ENCODE data around the gene EWSR1. TPM values are rescaled to one million over a fixed set of nuclear protein-coding genes. Genes with fewer than 3 reads are reported as not detected.
A peak's percentile ranks its signal among the peaks of the same experiment; 100 is the strongest.

EWSR1 gene
- polyA plus RNA-seq, 3 donors from 2014 or later, result 135 to 218 (median 214) TPM

DNA sequence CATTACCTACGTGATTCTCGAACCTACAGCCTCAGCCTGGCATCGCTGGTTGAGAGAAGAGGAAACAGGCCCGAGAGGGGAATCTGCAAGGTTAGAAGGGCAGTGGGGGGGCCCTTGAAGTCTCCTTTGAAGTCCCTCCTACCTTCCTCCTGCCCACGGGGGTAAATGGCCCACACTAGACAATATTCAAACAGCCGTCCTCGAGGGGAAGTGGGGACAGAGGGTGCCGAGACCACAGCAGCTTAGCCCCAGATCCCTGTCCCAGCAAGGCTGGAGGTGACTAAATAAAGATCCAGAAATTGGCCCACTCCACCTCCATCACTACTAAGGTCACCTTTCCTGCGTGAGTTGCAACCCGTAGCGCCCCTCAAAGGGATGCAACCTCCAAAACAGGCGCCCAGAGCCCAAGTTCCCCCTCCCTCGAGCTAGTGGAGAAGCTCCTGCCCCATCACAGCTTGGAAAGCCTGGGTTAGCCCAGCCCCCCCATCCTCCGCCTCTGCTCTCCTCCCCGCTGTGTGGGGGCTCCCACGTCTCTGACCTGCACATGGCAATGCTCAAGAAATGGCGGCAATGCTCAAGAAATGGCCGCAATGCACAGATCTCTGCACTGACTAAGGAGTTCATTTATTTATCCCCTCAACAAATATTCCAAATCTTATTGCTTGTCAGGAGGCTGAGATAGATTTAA, 48.2 kb downstream of the EWSR1 start:
- DNase-seq, result no peak
- H3K4me1 Mint-ChIP-seq, result peaks cover 11 to 12% of the 10 kb centered on the region in 2 donors
- H3K27ac Mint-ChIP-seq, result no peak overlapping the region
- no peaks in the 10 kb centered on the region for H3K36me3 Mint-ChIP-seq
- peaks cover 11 to 18% (median 12%) of the 10 kb centered on the region in 3 donors for H3K27me3 Mint-ChIP-seq (ENCODE audit: low read depth in 3 of 3)
- H3K4me3 Mint-ChIP-seq, result peak overlapping the region in 1 of 5 donors; percentile 25
- H3K9me3 Mint-ChIP-seq, result peaks cover 0 to 1% (median 0%) of the 10 kb centered on the region in 6 donors

DNA sequence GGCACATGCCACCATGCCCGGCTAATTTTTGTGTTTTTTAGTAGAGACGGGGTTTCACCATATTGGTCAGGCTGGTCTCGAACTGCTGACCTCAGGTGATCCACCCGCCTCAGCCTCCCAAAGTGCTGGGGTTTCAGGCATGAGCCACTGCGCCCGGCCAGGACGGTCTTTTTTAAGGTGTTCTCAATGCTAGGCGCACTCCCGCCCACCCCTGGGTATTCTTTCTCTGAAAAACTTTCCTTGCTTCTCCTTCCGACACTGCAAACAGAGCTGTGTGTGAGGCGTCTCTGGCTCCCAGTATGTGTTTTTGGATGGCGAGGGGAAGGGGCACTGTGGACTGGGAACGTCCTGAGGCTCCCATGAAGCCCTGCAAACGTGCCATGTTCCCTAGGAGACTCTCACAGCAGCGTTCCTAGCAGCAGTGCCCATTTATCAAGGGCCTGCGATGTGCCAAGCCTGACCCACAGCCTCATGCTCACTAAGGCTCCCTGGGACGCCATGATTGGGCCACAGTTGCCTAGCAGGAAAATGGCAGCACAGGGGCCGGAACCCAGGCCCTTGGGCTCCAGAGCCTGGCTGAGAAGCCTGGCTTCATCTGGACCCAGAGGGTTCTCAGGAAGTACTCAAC, 49.9 kb downstream of the EWSR1 start:
- peaks cover 0 to 1% (median 0%) of the 10 kb centered on the region in 6 donors for H3K9me3 Mint-ChIP-seq
- H3K4me3 Mint-ChIP-seq, result no peak overlapping the region
- DNase-seq, result no peak
- no peak overlapping the region for H3K27ac Mint-ChIP-seq
- peaks cover 11 to 14% (median 12%) of the 10 kb centered on the region in 3 donors for H3K27me3 Mint-ChIP-seq (ENCODE audit: low read depth in 3 of 3)
- H3K4me1 Mint-ChIP-seq, result peaks cover 11 to 12% of the 10 kb centered on the region in 2 donors
- no peaks in the 10 kb centered on the region for H3K36me3 Mint-ChIP-seq

DNA sequence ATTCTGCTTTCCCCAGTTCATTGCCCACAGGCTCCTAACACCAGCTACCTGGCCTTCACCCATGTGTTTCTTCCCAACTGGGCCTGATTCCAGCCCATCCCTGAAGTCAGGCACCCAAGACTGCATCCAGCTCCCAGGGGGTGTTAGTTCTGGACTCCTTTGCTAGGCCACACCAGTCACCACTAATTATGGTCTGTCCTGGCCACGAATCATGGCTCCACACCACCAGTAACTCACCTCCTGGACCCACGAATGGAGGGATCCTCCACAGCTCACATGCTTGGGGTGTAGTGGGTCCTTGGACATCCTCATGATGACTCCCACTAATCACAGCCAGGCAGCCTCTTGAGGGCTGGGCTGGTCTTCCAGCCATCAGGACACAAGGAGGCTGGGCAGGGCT, 51.0 kb downstream of the EWSR1 start:
- peaks cover 9 to 13% (median 11%) of the 10 kb centered on the region in 3 donors for H3K27me3 Mint-ChIP-seq (ENCODE audit: low read depth in 3 of 3)
- H3K9me3 Mint-ChIP-seq, result peaks cover 0 to 1% (median 0%) of the 10 kb centered on the region in 6 donors
- no peak overlapping the region for H3K4me3 Mint-ChIP-seq
- peaks cover 5 to 8% of the 10 kb centered on the region in 2 donors for H3K4me1 Mint-ChIP-seq
- no peak overlapping the region for H3K27ac Mint-ChIP-seq
- peaks cover 0 to 4% (median 3%) of the 10 kb centered on the region in 3 donors for H3K36me3 Mint-ChIP-seq
- DNase-seq, result no peak

DNA sequence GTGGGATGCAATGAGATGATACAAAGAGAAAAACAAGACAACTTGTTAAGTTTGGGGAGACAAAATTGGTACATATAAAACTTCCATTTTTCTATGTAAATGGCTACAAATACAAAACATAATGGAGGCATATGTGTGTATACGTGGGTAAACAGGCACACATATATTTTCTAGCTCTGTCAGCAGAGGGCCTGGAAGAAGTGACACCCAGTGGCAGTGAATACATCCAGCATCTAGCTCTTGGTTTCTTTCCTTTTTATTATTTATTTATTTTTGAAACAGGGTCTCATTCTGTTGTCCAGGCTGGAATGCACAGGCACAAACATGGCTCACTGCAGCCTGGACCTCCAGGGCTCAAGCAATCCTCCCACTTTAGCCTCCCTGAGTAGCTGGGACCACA, 52.5 kb downstream of the EWSR1 start:
- Mint-ChIP-seq H3K27me3 (ENCODE audit: low read depth in 3 of 3) (peaks cover 4 to 9% (median 6%) of the 10 kb centered on the region in 3 donors), H3K27ac (no peak overlapping the region), H3K4me3 (no peak overlapping the region), H3K36me3 (peaks cover 0 to 4% (median 3%) of the 10 kb centered on the region in 3 donors), H3K9me3 (peaks cover 0 to 1% (median 0%) of the 10 kb centered on the region in 6 donors), H3K4me1 (peaks cover 0 to 1% of the 10 kb centered on the region in 2 donors)
- DNase-seq, result no peak

DNA sequence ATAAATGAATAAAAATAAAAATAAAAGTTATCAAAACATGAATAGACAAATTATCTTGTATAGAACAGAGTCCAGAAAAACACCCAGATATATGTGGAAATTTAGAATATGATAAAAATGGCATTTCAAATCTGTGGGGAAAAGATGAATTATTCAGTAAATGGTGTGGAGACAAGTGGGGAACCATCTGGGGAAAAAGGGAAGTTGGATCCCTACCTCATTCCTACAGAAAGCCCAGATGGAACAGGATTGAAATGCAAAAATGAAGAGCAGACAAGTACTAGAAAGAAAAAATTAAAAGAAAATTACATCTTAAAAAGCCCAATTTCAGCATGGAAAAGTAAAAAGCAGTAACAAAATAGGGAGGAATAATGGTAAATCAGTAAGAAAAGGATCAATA, 55.6 kb downstream of the EWSR1 start:
- Mint-ChIP-seq H3K27ac (no peak overlapping the region), H3K4me1 (no peaks in the 10 kb centered on the region), H3K4me3 (no peak overlapping the region), H3K9me3 (peaks cover 0 to 1% (median 0%) of the 10 kb centered on the region in 6 donors), H3K36me3 (peaks cover 0 to 6% (median 4%) of the 10 kb centered on the region in 3 donors), H3K27me3 (ENCODE audit: low read depth in 3 of 3) (peaks cover 0 to 1% (median 0%) of the 10 kb centered on the region in 3 donors)
- no peak for DNase-seq

DNA sequence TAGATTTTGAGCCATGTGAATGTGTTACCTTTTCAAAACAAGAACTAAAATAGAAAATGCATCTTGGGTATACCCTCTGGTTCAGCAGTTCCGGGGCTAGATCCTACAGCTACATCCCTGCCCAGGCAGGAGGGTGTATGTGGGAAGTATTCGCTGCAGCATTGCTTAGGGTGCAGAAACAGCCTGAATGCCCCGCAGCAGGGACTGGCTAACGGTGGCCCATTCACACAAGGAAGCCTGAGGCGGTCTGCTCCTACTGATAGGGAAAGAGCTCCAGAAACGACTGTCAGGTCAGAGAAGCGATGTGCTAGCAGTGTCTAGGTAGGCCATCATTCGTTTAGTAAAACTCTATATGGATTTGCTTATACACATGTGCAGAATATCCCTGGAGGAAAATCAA, 57.3 kb downstream of the EWSR1 start:
- H3K36me3 Mint-ChIP-seq, result peaks cover 3 to 6% (median 4%) of the 10 kb centered on the region in 3 donors
- H3K4me3 Mint-ChIP-seq, result no peak overlapping the region
- H3K27ac Mint-ChIP-seq, result peak overlapping the region in 1 of 6 donors; percentile 24
- H3K27me3 Mint-ChIP-seq (ENCODE audit: low read depth in 3 of 3), result peaks cover 0 to 2% (median 1%) of the 10 kb centered on the region in 3 donors
- H3K4me1 Mint-ChIP-seq, result no peaks in the 10 kb centered on the region
- no peak for DNase-seq
- H3K9me3 Mint-ChIP-seq, result peaks cover 0 to 1% (median 0%) of the 10 kb centered on the region in 6 donors

DNA sequence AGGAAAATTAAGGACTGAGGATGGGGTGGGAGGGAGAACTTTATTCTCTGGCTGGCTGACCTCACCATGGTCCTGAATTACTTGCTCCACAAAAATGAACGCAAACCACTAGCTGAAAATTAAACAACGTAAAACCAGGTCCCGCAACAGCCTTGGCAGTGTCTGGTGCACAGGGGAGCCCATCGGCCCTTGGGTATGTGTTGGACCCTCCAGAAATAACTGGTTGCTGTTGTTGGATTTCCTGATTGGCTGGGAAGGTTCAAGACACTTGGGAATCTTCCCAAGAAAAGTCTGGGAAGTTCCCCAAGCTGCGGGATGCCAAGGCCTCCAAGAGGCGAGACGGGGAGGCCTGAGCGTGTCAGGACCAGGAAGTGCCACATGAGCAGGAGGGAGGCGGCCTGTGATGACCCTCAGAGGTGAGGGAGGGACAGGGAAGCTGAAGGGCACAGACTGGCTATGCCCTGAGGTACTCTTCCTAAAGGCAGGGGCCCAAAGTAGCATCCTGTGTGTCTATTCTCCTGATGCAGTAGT, 57.8 kb downstream of the EWSR1 start:
- Mint-ChIP-seq H3K27me3 (ENCODE audit: low read depth in 3 of 3) (peaks cover 0 to 2% (median 1%) of the 10 kb centered on the region in 3 donors), H3K4me1 (no peaks in the 10 kb centered on the region), H3K4me3 (no peak overlapping the region), H3K27ac (no peak overlapping the region), H3K36me3 (peaks cover 3 to 6% (median 4%) of the 10 kb centered on the region in 3 donors), H3K9me3 (peaks cover 0 to 1% (median 0%) of the 10 kb centered on the region in 6 donors)
- no peak for DNase-seq

DNA sequence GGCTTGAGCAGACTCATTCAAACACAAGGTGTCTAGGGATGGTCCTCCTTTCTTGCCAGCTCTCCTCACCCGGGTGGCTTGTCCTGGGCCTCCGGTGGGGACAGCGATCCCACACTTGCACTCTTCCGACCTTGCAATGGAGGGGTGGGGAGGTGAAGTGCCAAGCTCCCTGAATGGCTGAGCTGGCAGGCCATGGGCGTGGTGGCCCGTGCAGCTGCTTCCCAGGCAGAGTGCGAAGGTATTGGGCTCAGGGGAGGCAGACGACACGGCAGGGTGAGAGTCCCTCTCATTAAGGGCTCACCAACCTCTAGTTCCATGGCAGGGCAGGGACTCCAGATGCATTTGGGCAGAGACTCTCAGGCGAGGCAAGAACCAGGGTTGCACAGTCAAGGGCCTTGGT, 58.4 kb downstream of the EWSR1 start:
- H3K9me3 Mint-ChIP-seq, result no peaks in the 10 kb centered on the region
- no peak overlapping the region for H3K4me3 Mint-ChIP-seq
- peak overlapping the region in 1 of 6 donors; percentile 30 for H3K27ac Mint-ChIP-seq
- peaks cover 0 to 2% (median 1%) of the 10 kb centered on the region in 3 donors for H3K27me3 Mint-ChIP-seq (ENCODE audit: low read depth in 3 of 3)
- no peak for DNase-seq
- peaks cover 3 to 6% (median 4%) of the 10 kb centered on the region in 3 donors for H3K36me3 Mint-ChIP-seq
- H3K4me1 Mint-ChIP-seq, result no peaks in the 10 kb centered on the region

DNA sequence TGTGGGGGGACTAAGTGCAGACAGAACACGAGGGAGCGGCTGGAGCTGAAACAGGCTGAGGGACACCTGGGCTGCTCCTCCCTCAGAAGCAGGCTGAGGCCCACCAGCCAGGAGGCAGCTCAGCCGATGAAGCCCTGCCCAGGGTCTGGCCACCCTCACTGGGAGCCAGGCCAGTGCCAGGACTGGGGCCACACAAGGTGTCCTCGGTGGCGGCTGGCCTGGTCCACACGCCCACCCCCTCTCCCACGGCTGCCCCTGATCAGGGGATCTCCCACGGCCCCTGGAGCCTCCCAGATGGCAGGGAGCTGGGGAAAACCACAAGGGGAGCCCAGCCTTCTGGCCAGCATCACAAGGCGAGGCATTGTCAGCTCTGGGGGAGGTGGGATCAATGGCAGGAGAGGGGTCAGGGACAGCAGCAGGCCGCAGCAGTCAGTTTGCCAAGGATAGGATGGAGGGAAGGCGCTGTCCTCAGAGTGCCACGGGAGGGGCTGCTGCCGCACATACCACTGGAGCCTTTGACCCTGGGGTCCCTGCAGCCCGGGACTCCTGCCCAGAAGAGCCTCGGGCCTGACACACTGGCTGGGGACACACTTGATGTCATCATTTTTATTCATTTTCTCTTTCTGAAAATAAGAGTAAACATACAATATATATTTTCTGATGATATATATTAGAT, 59.2 kb downstream of the EWSR1 start:
- H3K4me1 Mint-ChIP-seq, result no peaks in the 10 kb centered on the region
- no peak overlapping the region for H3K27ac Mint-ChIP-seq
- no peak for DNase-seq
- H3K27me3 Mint-ChIP-seq (ENCODE audit: low read depth in 3 of 3), result peaks cover 0 to 2% (median 1%) of the 10 kb centered on the region in 3 donors
- H3K36me3 Mint-ChIP-seq, result peaks cover 3 to 6% (median 4%) of the 10 kb centered on the region in 3 donors
- H3K4me3 Mint-ChIP-seq, result no peak overlapping the region
- H3K9me3 Mint-ChIP-seq, result no peaks in the 10 kb centered on the region

DNA sequence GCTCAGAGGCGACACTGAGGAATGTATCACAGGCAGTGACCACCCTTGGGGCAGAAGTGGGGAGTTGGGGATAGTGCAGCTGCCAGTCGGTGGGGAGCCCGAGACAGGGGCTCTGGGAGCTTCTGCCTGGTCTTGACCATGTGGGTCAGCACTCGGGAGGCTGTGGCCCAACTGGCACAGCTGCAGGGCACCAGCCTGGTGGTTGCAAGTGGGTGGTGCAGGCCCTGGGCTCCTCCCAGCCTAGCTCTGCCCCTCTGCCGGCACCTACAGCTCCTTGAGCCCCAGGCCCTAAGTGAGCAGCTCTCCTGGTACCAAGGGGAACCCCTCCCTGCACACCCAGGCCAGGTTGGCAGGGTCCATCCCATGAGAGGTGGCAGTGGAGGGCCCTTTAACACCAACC, 60.0 kb downstream of the EWSR1 start:
- peaks cover 3 to 6% (median 4%) of the 10 kb centered on the region in 3 donors for H3K36me3 Mint-ChIP-seq
- H3K27ac Mint-ChIP-seq, result no peak overlapping the region
- peaks cover 0 to 2% (median 1%) of the 10 kb centered on the region in 3 donors for H3K27me3 Mint-ChIP-seq (ENCODE audit: low read depth in 3 of 3)
- no peak for DNase-seq
- no peak overlapping the region for H3K4me3 Mint-ChIP-seq
- no peaks in the 10 kb centered on the region for H3K4me1 Mint-ChIP-seq
- no peaks in the 10 kb centered on the region for H3K9me3 Mint-ChIP-seq

DNA sequence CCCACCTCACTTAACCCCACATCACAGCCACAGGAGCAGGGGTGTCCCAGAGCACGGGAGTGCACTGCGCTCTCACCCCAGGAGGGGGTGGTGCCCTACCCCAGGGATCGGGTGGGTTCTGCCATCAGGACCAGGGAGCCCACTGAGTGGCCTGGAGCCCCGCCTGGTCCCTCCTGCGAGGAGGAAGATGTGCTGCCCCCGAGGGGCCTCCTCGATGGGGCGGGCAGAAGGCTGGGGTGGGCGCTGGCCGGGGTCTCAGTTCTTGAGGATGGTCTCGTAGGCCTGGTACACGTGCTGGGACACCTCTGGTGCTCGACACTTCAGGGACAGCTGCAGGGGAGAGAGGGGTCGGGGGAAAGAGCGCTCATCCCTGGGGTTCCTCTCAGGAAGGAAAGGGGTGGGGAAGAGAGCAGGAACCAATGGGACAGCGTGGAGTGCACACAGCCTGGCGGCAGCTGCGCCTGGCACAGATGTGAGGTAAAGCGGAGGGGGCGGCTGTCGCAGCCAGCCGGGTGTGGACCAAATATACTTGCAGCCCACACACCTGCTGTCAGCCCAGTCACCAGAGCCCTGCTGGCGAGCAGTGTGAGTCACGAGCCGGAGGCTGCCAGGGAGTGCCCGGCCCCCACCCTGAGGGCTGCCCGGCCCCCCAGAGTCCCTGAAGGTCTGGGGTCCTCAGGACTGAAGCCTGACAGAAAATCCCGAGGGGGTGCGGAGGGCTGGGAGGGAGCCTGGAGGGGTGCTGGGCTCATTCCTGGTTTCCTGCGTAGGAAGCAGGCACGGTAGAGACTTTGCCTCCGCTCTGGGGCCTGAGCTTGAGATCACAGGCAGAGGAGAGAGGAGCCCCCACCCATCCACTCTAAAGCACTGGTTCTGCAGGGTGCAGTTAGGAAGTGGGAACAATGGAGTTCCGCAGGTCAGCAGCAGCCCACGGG, 60.8 kb downstream of the EWSR1 start:
- Mint-ChIP-seq H3K9me3 (no peaks in the 10 kb centered on the region), H3K4me1 (no peaks in the 10 kb centered on the region), H3K4me3 (no peak overlapping the region), H3K27me3 (ENCODE audit: low read depth in 3 of 3) (peaks cover 0 to 2% (median 1%) of the 10 kb centered on the region in 3 donors), H3K27ac (peak overlapping the region in 1 of 6 donors; percentile 25), H3K36me3 (peaks cover 1 to 3% (median 3%) of the 10 kb centered on the region in 3 donors)
- no peak for DNase-seq

DNA sequence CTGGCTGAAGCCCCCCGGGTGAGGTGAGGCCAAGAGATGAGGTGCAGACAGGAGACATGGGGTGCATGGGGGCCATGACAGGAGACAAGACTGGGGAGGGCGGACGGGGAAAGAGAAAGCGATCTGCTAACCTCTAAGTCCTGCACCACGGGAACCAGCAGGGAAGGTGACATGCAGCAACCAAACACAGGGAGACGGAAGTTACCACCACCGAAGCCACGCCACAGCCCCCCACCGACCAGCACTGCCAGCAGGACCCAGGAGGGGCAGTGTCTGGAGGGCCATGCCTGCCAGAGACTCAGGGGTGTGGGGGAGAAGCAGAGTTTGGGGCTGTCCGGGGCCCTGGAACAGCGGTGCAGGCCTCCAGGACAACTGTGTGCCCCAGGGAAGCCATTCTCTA, 61.5 kb downstream of the EWSR1 start:
- H3K4me1 Mint-ChIP-seq, result no peaks in the 10 kb centered on the region
- peaks cover 0 to 3% (median 3%) of the 10 kb centered on the region in 3 donors for H3K36me3 Mint-ChIP-seq
- H3K4me3 Mint-ChIP-seq, result no peak overlapping the region
- H3K27me3 Mint-ChIP-seq (ENCODE audit: low read depth in 3 of 3), result peaks cover 0 to 4% (median 1%) of the 10 kb centered on the region in 3 donors
- peak overlapping the region in 1 of 6 donors; percentile 25 for H3K27ac Mint-ChIP-seq
- DNase-seq, result no peak
- H3K9me3 Mint-ChIP-seq, result no peaks in the 10 kb centered on the region

DNA sequence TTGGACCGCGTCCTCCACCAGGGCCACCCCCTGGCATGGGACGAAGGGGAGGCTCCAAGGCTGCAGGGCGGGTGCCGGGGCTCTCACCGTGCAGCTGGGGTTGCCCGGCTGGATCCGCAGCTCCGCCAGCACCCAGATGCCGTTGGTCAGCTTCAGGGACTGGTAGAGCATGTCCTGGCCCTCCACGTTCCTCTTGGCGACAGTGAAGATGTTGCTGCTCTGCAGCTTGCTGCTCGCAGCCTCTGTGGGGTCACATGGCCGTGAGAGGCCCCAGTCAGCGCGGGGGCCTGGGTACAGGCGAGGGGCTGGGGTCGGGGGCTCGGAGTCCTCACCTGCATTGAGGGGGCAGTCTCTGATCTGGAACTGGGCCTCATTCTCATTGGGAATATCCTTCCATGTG, 62.2 kb downstream of the EWSR1 start:
- Mint-ChIP-seq H3K9me3 (no peaks in the 10 kb centered on the region), H3K4me3 (no peak overlapping the region), H3K27me3 (ENCODE audit: low read depth in 3 of 3) (peaks cover 0 to 4% (median 1%) of the 10 kb centered on the region in 3 donors), H3K4me1 (no peaks in the 10 kb centered on the region), H3K27ac (peak overlapping the region in 1 of 6 donors; percentile 46), H3K36me3 (peaks cover 0 to 3% (median 3%) of the 10 kb centered on the region in 3 donors)
- no peak for DNase-seq
